ENCODE data around the gene HIGD2A. TPM values are rescaled to one million over a fixed set of nuclear protein-coding genes. Genes with fewer than 3 reads are reported as not detected.

Gene HIGD2A
- total RNA-seq, 1 donor from 2014 or later = 108 TPM

DNA sequence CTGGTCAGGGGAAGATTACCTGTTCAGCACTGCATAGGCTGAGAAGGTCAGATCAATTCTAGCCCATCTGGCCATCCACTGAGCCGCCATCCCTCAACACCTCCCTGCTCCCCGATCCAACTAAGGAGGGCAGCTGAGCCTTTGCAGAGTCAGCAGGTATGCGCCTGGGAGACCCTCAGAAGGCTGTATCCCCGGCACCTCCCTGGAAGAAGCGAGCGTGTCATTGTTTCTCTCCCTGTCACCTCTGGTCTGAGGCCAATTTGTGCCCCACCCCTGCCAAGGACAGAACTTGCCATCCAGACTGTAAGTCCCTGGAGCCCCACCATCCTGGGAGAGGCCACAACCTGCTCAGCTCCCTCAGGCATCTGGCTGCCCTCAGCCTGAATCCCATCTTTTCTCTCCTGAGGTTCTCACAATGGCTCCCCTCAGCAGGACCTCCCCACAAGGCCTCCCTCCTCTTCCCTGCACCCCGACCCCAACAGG is 25.2 kb downstream of the HIGD2A start:
- peaks cover 54 to 56% (median 55%) of the 10 kb centered on the region in 3 donors for H3K4me1 ChIP-seq (ENCODE audit: control insufficient read depth in 3 of 3, insufficient read depth in 3 of 3, low read length in 3 of 3)
- H3K27me3 ChIP-seq (ENCODE audit: control insufficient read depth in 3 of 3, insufficient read depth in 3 of 3, low read length in 3 of 3) = no peaks in the 10 kb centered on the region
- H3K9ac ChIP-seq (ENCODE audit: low read depth in 1 of 3, low read length in 3 of 3) = peak overlapping the region; percentile 42 to 97 (median 53)
- H3K4me3 ChIP-seq (ENCODE audit: low read length in 3 of 3) = peak overlapping the region in 1 of 3 donors; percentile 52
- H3K27ac ChIP-seq (ENCODE audit: low read depth, low read length) = peak overlapping the region; percentile 56
- peaks cover 12 to 16% (median 12%) of the 10 kb centered on the region in 3 donors for H3K36me3 ChIP-seq (ENCODE audit: control insufficient read depth in 3 of 3, insufficient read depth in 3 of 3, low read length in 3 of 3)
- H3K9me3 ChIP-seq (ENCODE audit: control insufficient read depth in 3 of 3, low read length in 3 of 3) = no peaks in the 10 kb centered on the region

GRCh38 chr5:176414704-176415103 is 26.2 kb downstream of the HIGD2A start:
- H3K9ac ChIP-seq (ENCODE audit: low read depth in 1 of 3, low read length in 3 of 3) = peak overlapping the region in 2 of 3 donors; percentile 95 to 97
- H3K27ac ChIP-seq (ENCODE audit: low read depth, low read length) = peak overlapping the region; percentile 97
- peaks cover 54 to 56% (median 55%) of the 10 kb centered on the region in 3 donors for H3K4me1 ChIP-seq (ENCODE audit: control insufficient read depth in 3 of 3, insufficient read depth in 3 of 3, low read length in 3 of 3)

GRCh38 chr5:176415240-176415951 is 26.8 kb downstream of the HIGD2A start:
- H3K4me1 ChIP-seq (ENCODE audit: control insufficient read depth in 3 of 3, insufficient read depth in 3 of 3, low read length in 3 of 3) = peaks cover 54 to 56% (median 55%) of the 10 kb centered on the region in 3 donors
- peaks cover 0 to 7% (median 4%) of the 10 kb centered on the region in 3 donors for H3K36me3 ChIP-seq (ENCODE audit: control insufficient read depth in 3 of 3, insufficient read depth in 3 of 3, low read length in 3 of 3)

More at GRCh38 chr5:176414704-176415103, 26.2 kb downstream of the HIGD2A start:
- Histone ChIP-seq H3K4me3 (ENCODE audit: low read length in 3 of 3) (peak overlapping the region in 2 of 3 donors; percentile 12 to 90), H3K36me3 (ENCODE audit: control insufficient read depth in 3 of 3, insufficient read depth in 3 of 3, low read length in 3 of 3) (peaks cover 5 to 14% (median 9%) of the 10 kb centered on the region in 3 donors), H3K27me3 (ENCODE audit: control insufficient read depth in 3 of 3, insufficient read depth in 3 of 3, low read length in 3 of 3) (no peaks in the 10 kb centered on the region), H3K9me3 (ENCODE audit: control insufficient read depth in 3 of 3, low read length in 3 of 3) (no peaks in the 10 kb centered on the region)

GRCh38 chr5:176415952-176416924 is 27.7 kb downstream of the HIGD2A start, which contains the start of gene CLTB:
CLTB (minus strand) TSS chr5:176416539; CDS start chr5:176416363, 176 bp downstream.
- Histone ChIP-seq H3K27me3 (ENCODE audit: control insufficient read depth in 3 of 3, insufficient read depth in 3 of 3, low read length in 3 of 3) (no peaks in the 10 kb centered on the region), H3K9me3 (ENCODE audit: control insufficient read depth in 3 of 3, low read length in 3 of 3) (no peaks in the 10 kb centered on the region), H3K4me3 (ENCODE audit: low read length in 3 of 3) (peak within 1 kb of the TSS; percentile 62 to 90 (median 90)), H3K36me3 (ENCODE audit: control insufficient read depth in 3 of 3, insufficient read depth in 3 of 3, low read length in 3 of 3) (peaks cover 0 to 4% (median 2%) of the 10 kb centered on the region in 3 donors), H3K27ac (ENCODE audit: low read depth, low read length) (peak within 1 kb of the TSS; percentile 97), H3K4me1 (ENCODE audit: control insufficient read depth in 3 of 3, insufficient read depth in 3 of 3, low read length in 3 of 3) (peaks cover 46 to 49% (median 48%) of the 10 kb centered on the region in 3 donors), H3K9ac (ENCODE audit: low read depth in 1 of 3, low read length in 3 of 3) (peak within 1 kb of the TSS; percentile 95 to 97 (median 96))

More at GRCh38 chr5:176415240-176415951, 26.8 kb downstream of the HIGD2A start:
- H3K9me3 ChIP-seq (ENCODE audit: control insufficient read depth in 3 of 3, low read length in 3 of 3) = no peaks in the 10 kb centered on the region
- peak overlapping the region; percentile 95 to 97 (median 96) for H3K9ac ChIP-seq (ENCODE audit: low read depth in 1 of 3, low read length in 3 of 3)
- no peaks in the 10 kb centered on the region for H3K27me3 ChIP-seq (ENCODE audit: control insufficient read depth in 3 of 3, insufficient read depth in 3 of 3, low read length in 3 of 3)
- H3K4me3 ChIP-seq (ENCODE audit: low read length in 3 of 3) = peak overlapping the region; percentile 62 to 90 (median 90)
- peak overlapping the region; percentile 97 for H3K27ac ChIP-seq (ENCODE audit: low read depth, low read length)

DNA sequence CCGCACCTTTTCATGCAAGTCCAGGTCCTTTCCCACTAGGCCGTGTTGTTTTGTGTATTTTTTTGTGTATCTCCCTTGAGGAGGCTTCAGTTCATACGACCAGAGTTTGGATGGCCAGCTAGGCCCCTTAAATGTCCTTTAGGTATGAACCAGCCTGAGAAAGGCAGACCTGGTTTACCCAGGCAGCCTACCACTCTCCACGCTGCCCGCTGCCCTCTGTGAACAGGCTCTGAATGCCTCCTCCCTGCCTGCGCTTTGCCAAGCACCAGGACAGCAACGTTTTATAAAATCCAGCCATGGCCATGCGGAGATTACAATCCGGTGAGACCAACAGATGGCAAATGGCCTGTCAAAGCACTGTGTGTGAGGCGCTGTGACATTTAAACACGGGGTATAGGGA is 28.4 kb downstream of the HIGD2A start:
- H3K4me3 ChIP-seq (ENCODE audit: low read length in 3 of 3) = peak overlapping the region; percentile 62 to 73 (median 69)
- H3K27ac ChIP-seq (ENCODE audit: low read depth, low read length) = peak overlapping the region; percentile 69
- peaks cover 0 to 4% (median 2%) of the 10 kb centered on the region in 3 donors for H3K36me3 ChIP-seq (ENCODE audit: control insufficient read depth in 3 of 3, insufficient read depth in 3 of 3, low read length in 3 of 3)
- H3K4me1 ChIP-seq (ENCODE audit: control insufficient read depth in 3 of 3, insufficient read depth in 3 of 3, low read length in 3 of 3) = peaks cover 40 to 46% (median 43%) of the 10 kb centered on the region in 3 donors
- no peaks in the 10 kb centered on the region for H3K27me3 ChIP-seq (ENCODE audit: control insufficient read depth in 3 of 3, insufficient read depth in 3 of 3, low read length in 3 of 3)
- peak overlapping the region; percentile 67 to 83 (median 74) for H3K9ac ChIP-seq (ENCODE audit: low read depth in 1 of 3, low read length in 3 of 3)
- H3K9me3 ChIP-seq (ENCODE audit: control insufficient read depth in 3 of 3, low read length in 3 of 3) = no peaks in the 10 kb centered on the region

DNA sequence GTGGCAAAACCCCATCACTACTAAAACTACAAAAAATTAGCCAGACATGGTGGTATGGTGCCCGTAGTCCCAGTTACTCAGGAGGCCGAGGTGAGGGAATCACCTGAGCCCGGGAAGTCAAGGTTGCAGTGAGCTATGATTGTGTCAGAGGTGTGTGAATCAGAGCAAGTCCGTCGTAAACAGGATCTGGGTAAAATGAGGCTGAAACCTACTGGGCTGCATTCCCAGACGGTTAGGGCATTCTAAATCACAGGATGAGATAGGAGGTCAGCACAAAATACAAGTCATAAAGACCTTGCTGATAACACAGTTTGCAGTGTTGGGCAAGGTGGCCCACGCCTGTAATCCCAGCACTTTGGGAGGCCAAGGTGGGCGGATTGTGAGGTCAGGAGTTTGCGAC is 29.7 kb downstream of the HIGD2A start:
- no peak overlapping the region for H3K27ac ChIP-seq (ENCODE audit: low read depth, low read length)
- H3K36me3 ChIP-seq (ENCODE audit: control insufficient read depth in 3 of 3, insufficient read depth in 3 of 3, low read length in 3 of 3) = no peaks in the 10 kb centered on the region
- no peak overlapping the region for H3K9ac ChIP-seq (ENCODE audit: low read depth in 1 of 3, low read length in 3 of 3)
- no peak overlapping the region for H3K4me3 ChIP-seq (ENCODE audit: low read length in 3 of 3)
- H3K27me3 ChIP-seq (ENCODE audit: control insufficient read depth in 3 of 3, insufficient read depth in 3 of 3, low read length in 3 of 3) = no peaks in the 10 kb centered on the region
- no peaks in the 10 kb centered on the region for H3K9me3 ChIP-seq (ENCODE audit: control insufficient read depth in 3 of 3, low read length in 3 of 3)
- peaks cover 28 to 34% (median 32%) of the 10 kb centered on the region in 3 donors for H3K4me1 ChIP-seq (ENCODE audit: control insufficient read depth in 3 of 3, insufficient read depth in 3 of 3, low read length in 3 of 3)

GRCh38 chr5:176420086-176420485 is 31.5 kb downstream of the HIGD2A start:
- no peak overlapping the region for H3K4me3 ChIP-seq (ENCODE audit: low read length in 3 of 3)
- H3K27ac ChIP-seq (ENCODE audit: low read depth, low read length) = no peak overlapping the region
- H3K9ac ChIP-seq (ENCODE audit: low read depth in 1 of 3, low read length in 3 of 3) = no peak overlapping the region
- H3K27me3 ChIP-seq (ENCODE audit: control insufficient read depth in 3 of 3, insufficient read depth in 3 of 3, low read length in 3 of 3) = no peaks in the 10 kb centered on the region
- H3K4me1 ChIP-seq (ENCODE audit: control insufficient read depth in 3 of 3, insufficient read depth in 3 of 3, low read length in 3 of 3) = peaks cover 10 to 16% (median 13%) of the 10 kb centered on the region in 3 donors
- H3K9me3 ChIP-seq (ENCODE audit: control insufficient read depth in 3 of 3, low read length in 3 of 3) = no peaks in the 10 kb centered on the region
- no peaks in the 10 kb centered on the region for H3K36me3 ChIP-seq (ENCODE audit: control insufficient read depth in 3 of 3, insufficient read depth in 3 of 3, low read length in 3 of 3)

- Histone ChIP-seq H3K27ac (ENCODE audit: low read depth, low read length) (no peak overlapping the region), H3K9ac (ENCODE audit: low read depth in 1 of 3, low read length in 3 of 3) (no peak overlapping the region), H3K9me3 (ENCODE audit: control insufficient read depth in 3 of 3, low read length in 3 of 3) (no peaks in the 10 kb centered on the region), H3K4me3 (ENCODE audit: low read length in 3 of 3) (no peak overlapping the region), H3K36me3 (ENCODE audit: control insufficient read depth in 3 of 3, insufficient read depth in 3 of 3, low read length in 3 of 3) (no peaks in the 10 kb centered on the region), H3K27me3 (ENCODE audit: control insufficient read depth in 3 of 3, insufficient read depth in 3 of 3, low read length in 3 of 3) (no peaks in the 10 kb centered on the region), H3K4me1 (ENCODE audit: control insufficient read depth in 3 of 3, insufficient read depth in 3 of 3, low read length in 3 of 3) (peaks cover 7 to 8% (median 7%) of the 10 kb centered on the region in 3 donors)
These were observed 32.5 kb downstream of the HIGD2A start for GRCh38 chr5:176420972-176421544.

DNA sequence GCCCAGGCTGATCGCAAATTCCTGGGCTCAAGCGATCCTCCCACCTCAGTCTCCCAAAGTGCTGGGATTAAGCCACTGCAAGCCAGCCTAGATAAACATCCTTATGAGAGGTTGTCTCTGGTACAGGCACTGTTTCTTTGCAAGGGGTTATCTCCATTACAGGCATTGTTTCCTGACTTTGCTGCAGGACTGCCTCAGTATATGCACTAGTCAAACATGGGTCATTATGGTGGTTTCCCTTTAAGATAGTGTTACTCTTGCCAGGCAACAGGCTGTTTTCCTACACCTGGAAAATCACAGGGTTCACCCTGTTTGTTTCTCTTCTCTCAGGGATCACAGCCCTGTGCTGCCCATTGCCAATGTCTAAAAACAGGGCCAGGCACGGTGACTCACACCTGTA is 35.6 kb downstream of the HIGD2A start:
- Histone ChIP-seq H3K4me3 (ENCODE audit: low read length in 3 of 3) (no peak overlapping the region), H3K27me3 (ENCODE audit: control insufficient read depth in 3 of 3, insufficient read depth in 3 of 3, low read length in 3 of 3) (no peaks in the 10 kb centered on the region), H3K9me3 (ENCODE audit: control insufficient read depth in 3 of 3, low read length in 3 of 3) (no peaks in the 10 kb centered on the region), H3K4me1 (ENCODE audit: control insufficient read depth in 3 of 3, insufficient read depth in 3 of 3, low read length in 3 of 3) (no peaks in the 10 kb centered on the region), H3K27ac (ENCODE audit: low read depth, low read length) (no peak overlapping the region), H3K36me3 (ENCODE audit: control insufficient read depth in 3 of 3, insufficient read depth in 3 of 3, low read length in 3 of 3) (no peaks in the 10 kb centered on the region), H3K9ac (ENCODE audit: low read depth in 1 of 3, low read length in 3 of 3) (no peak overlapping the region)
